Hepatocyte (in vitro differentiated cells): Measurements from ENCODE around the gene ACTR1A. TPM values are rescaled to one million over a fixed set of nuclear protein-coding genes. Genes with fewer than 3 reads are reported as not detected.
A peak's percentile ranks its signal among the peaks of the same experiment; 100 is the strongest.

Experiments used
- DNase-seq: peaks from one replicate; pipeline ENCODE4 v3.0.0-alpha.2; 2016; ENCODE audit warnings: low spot score
- H2AFZ ChIP-seq: fragments of 200-600 bp; sonication (generic); 2 replicates; pipeline ENCODE4 v1.6.0; 2016; ENCODE audit warnings: antibody characterized with exemption, mild to moderate bottlenecking
- H3K27ac ChIP-seq: fragments of 200-600 bp; sonication (generic); 2 replicates; pipeline ENCODE4 v1.5.1; 2016; ENCODE audit warnings: mild to moderate bottlenecking
- H3K27me3 ChIP-seq: fragments of 200-600 bp; sonication (generic); 2 replicates; pipeline ENCODE4 v1.6.1; 2016
- H3K36me3 ChIP-seq: fragments of 200-600 bp; sonication (generic); replicated peaks from 2 replicates; pipeline ENCODE4 v1.5.1; 2016; ENCODE audit warnings: low read depth; ENCODE audit not compliant: insufficient read depth
- H3K4me1 ChIP-seq: fragments of 200-600 bp; sonication (generic); 2 replicates; pipeline ENCODE4 v1.5.1; 2016; ENCODE audit warnings: mild to moderate bottlenecking, moderate library complexity; ENCODE audit not compliant: insufficient read depth
- H3K4me2 ChIP-seq: fragments of 200-600 bp; sonication (generic); 2 replicates; pipeline ENCODE4 v1.6.0; 2016
- H3K4me3 ChIP-seq: fragments of 200-600 bp; sonication (generic); 2 replicates; pipeline ENCODE4 v1.5.1; 2016; ENCODE audit warnings: mild to moderate bottlenecking
- H3K79me2 ChIP-seq: fragments of 200-600 bp; sonication (generic); 2 replicates; pipeline ENCODE4 v1.6.0; 2017; ENCODE audit warnings: mild to moderate bottlenecking
- H3K9me2 ChIP-seq: fragments of 200-600 bp; sonication (generic); replicated peaks from 2 replicates; pipeline ENCODE4 v1.6.0; 2017; ENCODE audit warnings: mild to moderate bottlenecking; ENCODE audit not compliant: insufficient read depth
- H3K9me3 ChIP-seq: fragments of 200-600 bp; sonication (generic); 2 replicates; pipeline ENCODE4 v1.5.1; 2016; ENCODE audit warnings: low read depth, mild to moderate bottlenecking
- H4K20me1 ChIP-seq: fragments of 200-600 bp; sonication (generic); 2 replicates; pipeline ENCODE4 v1.6.0; 2016; ENCODE audit warnings: mild to moderate bottlenecking; ENCODE audit not compliant: insufficient read depth, poor library complexity, severe bottlenecking
- EZH2 ChIP-seq: fragments of 200-600 bp; sonication (generic); IDR thresholded peaks from 2 replicates; pipeline ENCODE4 v1.6.1; 2016; ENCODE audit warnings: antibody characterized with exemption, mild to moderate bottlenecking, borderline replicate concordance
- EZH2phosphoT487 ChIP-seq: fragments of 200-600 bp; sonication (generic); IDR thresholded peaks from one replicate; pipeline ENCODE4 v1.6.1; 2018; ENCODE audit warnings: antibody characterized with exemption, mild to moderate bottlenecking, low read depth, moderate library complexity; ENCODE audit not compliant: unreplicated experiment, severe bottlenecking
- WGBS: methylation state at CpG from one replicate; pipeline ENCODE4 v1.1.6; 2016; ENCODE audit warnings: low lambda C conversion rate; ENCODE audit errors: missing lambda C conversion rate; 5-methylcytosine and 5-hydroxymethylcytosine counted together
- polyA plus RNA-seq: library from polyadenylated mRNA; unstranded; fragments of >200 nt; fragmentation: Nextera tagmentation; extraction: Ambion mirVana; gene quantifications from 2 replicates; pipeline ENCODE4 v1.2.1, GENCODE V29; 2016
- total RNA-seq: library from RNA; depleted of rRNA; stranded (reverse); fragments of >200 nt; gene quantifications from 2 replicates; pipeline ENCODE4 v1.2.3, GENCODE V29; 2014
- TF ChIP-seq, protein P1 (sequence below): fragments of 200-600 bp; sonication (generic); IDR thresholded peaks from 2 replicates; pipeline ENCODE4 v1.5.1; 2016; ENCODE audit warnings: antibody characterized with exemption, mild to moderate bottlenecking; ENCODE audit not compliant: poor library complexity

The ACTR1A gene
- total and polyA plus RNA-seq, 2 experiments from 2014 or later: 86.7 to 90.7 TPM

- Histone ChIP-seq H3K9me2 (no peaks in the 10 kb centered on the region), H3K36me3 (no peaks in the 10 kb centered on the region), H4K20me1 (no peaks in the 10 kb centered on the region), H3K4me3 (no peak overlapping the region), H3K4me1 (peaks cover 8% of the 10 kb centered on the region), H2AFZ (no peak overlapping the region), H3K4me2 (no peak overlapping the region), H3K27ac (no peak overlapping the region), H3K79me2 (peaks cover 7% of the 10 kb centered on the region), H3K27me3 (no peaks in the 10 kb centered on the region), H3K9me3 (no peaks in the 10 kb centered on the region)
- 86% methylated on average over 6 of the region's 6 CpGs for WGBS
- no peak for TF ChIP-seq EZH2
- no peak for TF ChIP-seq EZH2phosphoT487
- TF ChIP-seq, protein P1, sequence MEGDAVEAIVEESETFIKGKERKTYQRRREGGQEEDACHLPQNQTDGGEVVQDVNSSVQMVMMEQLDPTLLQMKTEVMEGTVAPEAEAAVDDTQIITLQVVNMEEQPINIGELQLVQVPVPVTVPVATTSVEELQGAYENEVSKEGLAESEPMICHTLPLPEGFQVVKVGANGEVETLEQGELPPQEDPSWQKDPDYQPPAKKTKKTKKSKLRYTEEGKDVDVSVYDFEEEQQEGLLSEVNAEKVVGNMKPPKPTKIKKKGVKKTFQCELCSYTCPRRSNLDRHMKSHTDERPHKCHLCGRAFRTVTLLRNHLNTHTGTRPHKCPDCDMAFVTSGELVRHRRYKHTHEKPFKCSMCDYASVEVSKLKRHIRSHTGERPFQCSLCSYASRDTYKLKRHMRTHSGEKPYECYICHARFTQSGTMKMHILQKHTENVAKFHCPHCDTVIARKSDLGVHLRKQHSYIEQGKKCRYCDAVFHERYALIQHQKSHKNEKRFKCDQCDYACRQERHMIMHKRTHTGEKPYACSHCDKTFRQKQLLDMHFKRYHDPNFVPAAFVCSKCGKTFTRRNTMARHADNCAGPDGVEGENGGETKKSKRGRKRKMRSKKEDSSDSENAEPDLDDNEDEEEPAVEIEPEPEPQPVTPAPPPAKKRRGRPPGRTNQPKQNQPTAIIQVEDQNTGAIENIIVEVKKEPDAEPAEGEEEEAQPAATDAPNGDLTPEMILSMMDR: no peak
- DNase-seq: no peak
Measured at GRCh38 chr10:102467318-102467717, 35.2 kb downstream of the ACTR1A start.

- no peaks in the 10 kb centered on the region for H4K20me1 ChIP-seq
- no peaks in the 10 kb centered on the region for H3K27me3 ChIP-seq
- H3K4me2 ChIP-seq: no peak overlapping the region
- 65% methylated on average over 3 of the region's 3 CpGs for WGBS
- H3K27ac ChIP-seq: no peak overlapping the region
- no peaks in the 10 kb centered on the region for H3K9me2 ChIP-seq
- H3K4me3 ChIP-seq: no peak overlapping the region
- DNase-seq: no peak
- no peaks in the 10 kb centered on the region for H3K36me3 ChIP-seq
- H3K4me1 ChIP-seq: peaks cover 15% of the 10 kb centered on the region
- no peak overlapping the region for H2AFZ ChIP-seq
- peaks cover 7% of the 10 kb centered on the region for H3K79me2 ChIP-seq
- TF ChIP-seq EZH2 (no peak), EZH2phosphoT487 (no peak)
- TF ChIP-seq, protein P1: no peak
- no peaks in the 10 kb centered on the region for H3K9me3 ChIP-seq
Measured at GRCh38 chr10:102465466-102465865, 37.0 kb downstream of the ACTR1A start.

DNA sequence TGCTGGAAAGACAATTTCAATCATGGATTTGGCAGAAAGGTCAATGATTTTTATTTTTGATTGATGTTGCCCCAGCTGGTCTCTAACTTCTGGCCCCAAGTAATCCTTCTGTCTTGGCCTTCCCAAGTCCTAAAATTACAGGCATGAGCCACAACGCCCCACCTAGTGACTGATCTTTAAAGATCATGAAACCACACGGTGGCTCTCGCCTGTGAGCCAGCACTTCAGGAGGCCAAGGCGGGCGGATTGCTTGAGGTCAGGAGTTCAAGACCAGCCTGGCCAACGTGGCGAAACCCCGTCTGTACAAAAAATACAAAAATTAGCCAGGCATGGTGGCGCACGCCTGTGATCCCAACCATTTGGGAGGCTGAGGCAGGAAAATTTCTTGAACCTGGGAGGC is 38.5 kb downstream of the ACTR1A start:
- no peak for TF ChIP-seq EZH2
- no peak for TF ChIP-seq EZH2phosphoT487
- TF ChIP-seq, protein P1: no peak
- Histone ChIP-seq H3K36me3 (no peaks in the 10 kb centered on the region), H3K9me3 (no peaks in the 10 kb centered on the region), H3K27ac (no peak overlapping the region), H3K4me2 (peak overlapping the region; percentile 96), H3K4me1 (peaks cover 15% of the 10 kb centered on the region), H3K4me3 (no peak overlapping the region), H3K9me2 (no peaks in the 10 kb centered on the region), H2AFZ (no peak overlapping the region), H4K20me1 (no peaks in the 10 kb centered on the region), H3K79me2 (peaks cover 7% of the 10 kb centered on the region), H3K27me3 (no peaks in the 10 kb centered on the region)
- no peak for DNase-seq
- WGBS: 75% methylated on average over 10 of the region's 10 CpGs
